Vagina (tissue), 2 donors: Measurements from ENCODE around the gene RALGAPA1.

Experiments used
- POLR2A ChIP-seq, 2 donors: fragments of 450-650 bp; IDR thresholded peaks; one replicate each; pipeline ENCODE4 v1.6.1; 2017; ENCODE audit warnings: antibody characterized with exemption in 2 of 2, mild to moderate bottlenecking in 2 of 2, moderate library complexity in 2 of 2
- POLR2AphosphoS5 ChIP-seq, 2 donors: sonication (generic); formaldehyde crosslinking; IDR thresholded peaks; one replicate each; pipeline ENCODE4 v1.9.0; 2017; ENCODE audit warnings: antibody characterized with exemption in 2 of 2, mild to moderate bottlenecking in 2 of 2, low read depth in 1 of 2; ENCODE audit not compliant: insufficient read depth in 1 of 2
- TF ChIP-seq, protein P1 (sequence below), 3 experiments: fragments of 450-650 bp in 2 of 3; fragments of 200-600 bp in 1 of 3; sonication (generic) in 1 of 3; IDR thresholded peaks; one replicate each; pipeline ENCODE4 v1.5.1; 2017 to 2019; ENCODE audit warnings: antibody characterized with exemption in 3 of 3, mild to moderate bottlenecking in 2 of 3, moderate library complexity in 2 of 3

GRCh38 chr14:35557221-35557747 lies 251.8 kb downstream of the RALGAPA1 start:
- TF ChIP-seq, protein P1, sequence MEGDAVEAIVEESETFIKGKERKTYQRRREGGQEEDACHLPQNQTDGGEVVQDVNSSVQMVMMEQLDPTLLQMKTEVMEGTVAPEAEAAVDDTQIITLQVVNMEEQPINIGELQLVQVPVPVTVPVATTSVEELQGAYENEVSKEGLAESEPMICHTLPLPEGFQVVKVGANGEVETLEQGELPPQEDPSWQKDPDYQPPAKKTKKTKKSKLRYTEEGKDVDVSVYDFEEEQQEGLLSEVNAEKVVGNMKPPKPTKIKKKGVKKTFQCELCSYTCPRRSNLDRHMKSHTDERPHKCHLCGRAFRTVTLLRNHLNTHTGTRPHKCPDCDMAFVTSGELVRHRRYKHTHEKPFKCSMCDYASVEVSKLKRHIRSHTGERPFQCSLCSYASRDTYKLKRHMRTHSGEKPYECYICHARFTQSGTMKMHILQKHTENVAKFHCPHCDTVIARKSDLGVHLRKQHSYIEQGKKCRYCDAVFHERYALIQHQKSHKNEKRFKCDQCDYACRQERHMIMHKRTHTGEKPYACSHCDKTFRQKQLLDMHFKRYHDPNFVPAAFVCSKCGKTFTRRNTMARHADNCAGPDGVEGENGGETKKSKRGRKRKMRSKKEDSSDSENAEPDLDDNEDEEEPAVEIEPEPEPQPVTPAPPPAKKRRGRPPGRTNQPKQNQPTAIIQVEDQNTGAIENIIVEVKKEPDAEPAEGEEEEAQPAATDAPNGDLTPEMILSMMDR (IDR thresholded peaks at IDR 0.05), result no peak
- TF ChIP-seq POLR2AphosphoS5 (IDR thresholded peaks at IDR 0.05; ENCODE audit: insufficient read depth in 1 of 2, low read depth in 1 of 2), result no peak
- TF ChIP-seq POLR2A (IDR thresholded peaks at IDR 0.05), result no peak
